Type B pancreatic cell (in vitro differentiated cells): ENCODE measurements around the gene CATSPERE. TPM values are rescaled to one million over a fixed set of nuclear protein-coding genes. Genes with fewer than 3 reads are reported as not detected.
"Not testable (repeated sequence)": the region's sequence is repeated elsewhere in the genome, so short reads cannot be mapped to it uniquely, and the experiment has no call there.

ENCODE experiments used
- DNase-seq: peaks from one replicate; pipeline ENCODE4 v3.0.0; 2021; ENCODE audit warnings: mixed read lengths; ENCODE audit not compliant: unreplicated experiment; ENCODE audit errors: extremely low spot score
- H3K27ac Mint-ChIP-seq: 2 replicates; pipeline ENCODE4 v1.8.0; 2021; ENCODE audit warnings: mild to moderate bottlenecking, mixed read lengths
- H3K27me3 Mint-ChIP-seq: 2 replicates; pipeline ENCODE4 v1.8.0; 2021; ENCODE audit warnings: mixed read lengths
- H3K36me3 Mint-ChIP-seq: 2 replicates; pipeline ENCODE4 v1.8.0; 2021; ENCODE audit warnings: mixed read lengths
- H3K4me1 Mint-ChIP-seq: one replicate; pipeline ENCODE4 v1.8.0; 2021; ENCODE audit warnings: mixed read lengths; ENCODE audit not compliant: unreplicated experiment
- H3K4me3 Mint-ChIP-seq: 2 replicates; pipeline ENCODE4 v1.8.0; 2021; ENCODE audit warnings: mild to moderate bottlenecking, mixed read lengths
- H3K9me3 Mint-ChIP-seq: 2 replicates; pipeline ENCODE4 v1.8.0; 2021; ENCODE audit warnings: mixed read lengths
- CTCF ChIP-seq: fragments of 200-600 bp; sonication (generic); conservative IDR thresholded peaks from 2 replicates; pipeline ENCODE4 v1.5.0; 2021; ENCODE audit warnings: antibody characterized with exemption, mild to moderate bottlenecking
- total RNA-seq: library from RNA; stranded (reverse); gene quantifications from 2 replicates; pipeline ENCODE4 v1.2.1, GENCODE V29; 2021; ENCODE audit warnings: low replicate concordance

CATSPERE gene
- total RNA-seq, 1 donor from 2014 or later, result 1.1 TPM

DNA sequence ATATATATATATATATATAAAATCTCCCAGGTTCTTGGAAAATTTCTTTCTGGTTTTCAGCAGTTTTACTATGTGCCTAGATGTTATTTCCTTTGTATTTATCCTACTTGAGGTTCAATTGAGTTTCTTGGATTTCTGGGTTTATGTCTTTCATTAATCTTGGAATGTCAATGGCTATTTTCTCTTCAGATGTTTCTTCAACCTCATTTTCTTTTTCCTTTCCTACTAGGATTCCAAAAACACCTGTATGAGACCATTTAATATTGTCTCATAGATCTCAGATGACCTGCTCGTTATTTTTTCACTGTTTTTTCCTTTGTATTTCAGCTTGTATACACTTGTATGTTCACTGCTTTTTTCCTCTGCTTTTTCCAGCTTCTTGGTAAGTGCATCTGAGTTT, 96.5 kb downstream of the CATSPERE start:
- TF ChIP-seq CTCF, result no peak
- Mint-ChIP-seq H3K9me3 (peaks cover 8% of the 10 kb centered on the region), H3K27me3 (no peaks in the 10 kb centered on the region), H3K36me3 (no peaks in the 10 kb centered on the region), H3K4me3 (no peak overlapping the region), H3K4me1 (no peaks in the 10 kb centered on the region), H3K27ac (no peak overlapping the region)
- DNase-seq, result no peak

GRCh38 chr1:244559561-244559960, 98.5 kb downstream of the CATSPERE start:
- H3K36me3 Mint-ChIP-seq, result no peaks in the 10 kb centered on the region
- H3K4me3 Mint-ChIP-seq, result no peak overlapping the region
- no peaks in the 10 kb centered on the region for H3K4me1 Mint-ChIP-seq
- peaks cover 8% of the 10 kb centered on the region for H3K9me3 Mint-ChIP-seq
- no peak for DNase-seq
- no peak overlapping the region for H3K27ac Mint-ChIP-seq
- no peaks in the 10 kb centered on the region for H3K27me3 Mint-ChIP-seq
- TF ChIP-seq CTCF, result no peak

GRCh38 chr1:244562877-244563276, 101.8 kb downstream of the CATSPERE start:
- not testable (repeated sequence) for H3K36me3 Mint-ChIP-seq, H3K4me3 Mint-ChIP-seq, H3K27ac Mint-ChIP-seq, H3K4me1 Mint-ChIP-seq, H3K9me3 Mint-ChIP-seq, H3K27me3 Mint-ChIP-seq, DNase-seq

- H3K4me1 Mint-ChIP-seq, result no peaks in the 10 kb centered on the region
- peaks cover 3% of the 10 kb centered on the region for H3K36me3 Mint-ChIP-seq
- no peak overlapping the region for H3K4me3 Mint-ChIP-seq
- H3K27ac Mint-ChIP-seq, result no peak overlapping the region
- no peak for DNase-seq
- TF ChIP-seq CTCF, result no peak
- H3K9me3 Mint-ChIP-seq, result no peaks in the 10 kb centered on the region
- no peaks in the 10 kb centered on the region for H3K27me3 Mint-ChIP-seq
Observed at GRCh38 chr1:244573768-244574167, 112.7 kb downstream of the CATSPERE start.

- TF ChIP-seq CTCF, result no peak
- no peak overlapping the region for H3K27ac Mint-ChIP-seq
- H3K4me1 Mint-ChIP-seq, result no peaks in the 10 kb centered on the region
- H3K36me3 Mint-ChIP-seq, result peaks cover 3% of the 10 kb centered on the region
- no peak overlapping the region for H3K4me3 Mint-ChIP-seq
- H3K27me3 Mint-ChIP-seq, result no peaks in the 10 kb centered on the region
- no peaks in the 10 kb centered on the region for H3K9me3 Mint-ChIP-seq
- DNase-seq, result no peak
Observed at GRCh38 chr1:244576259-244576892, 115.3 kb downstream of the CATSPERE start.

DNA sequence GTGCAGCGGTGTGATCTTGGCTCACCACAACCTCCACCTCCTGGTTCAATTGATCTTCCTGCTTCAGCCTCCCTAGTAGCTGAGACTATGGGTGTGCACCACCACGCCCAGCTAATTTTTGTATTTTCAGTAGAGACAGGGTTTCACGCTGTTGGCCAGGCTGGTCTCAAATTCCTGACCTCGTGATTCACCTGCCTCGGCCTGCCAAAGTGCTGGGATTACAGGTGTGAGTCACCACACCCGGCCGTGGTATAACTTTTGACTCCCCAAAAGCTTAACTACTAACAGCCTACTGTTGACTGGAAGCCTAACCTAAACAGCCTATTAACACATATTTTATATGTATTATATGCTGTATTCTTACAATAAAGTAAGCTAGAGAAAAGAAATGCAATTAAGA, 117.1 kb downstream of the CATSPERE start:
- not testable (repeated sequence) for H3K4me3 Mint-ChIP-seq, H3K4me1 Mint-ChIP-seq, H3K9me3 Mint-ChIP-seq, H3K27me3 Mint-ChIP-seq, DNase-seq, H3K27ac Mint-ChIP-seq, H3K36me3 Mint-ChIP-seq
